HG02884 (cell line): ENCODE data around the gene CTBP2.
"Not testable (repeated sequence)": the region's sequence is repeated elsewhere in the genome, so short reads cannot be mapped to it uniquely, and the experiment has no call there.

ENCODE experiments used
- ATAC-seq: cut with Tn5 transposase; IDR thresholded peaks from one replicate; pipeline ENCODE4 v1.9.1; 2021; ENCODE audit warnings: mild to moderate bottlenecking, moderate library complexity; ENCODE audit not compliant: unreplicated experiment

Gene CTBP2

GRCh38 chr10:125160856-125161706 is 718 bp upstream of the CTBP2 start:
- peak; percentile 33 for ATAC-seq

DNA sequence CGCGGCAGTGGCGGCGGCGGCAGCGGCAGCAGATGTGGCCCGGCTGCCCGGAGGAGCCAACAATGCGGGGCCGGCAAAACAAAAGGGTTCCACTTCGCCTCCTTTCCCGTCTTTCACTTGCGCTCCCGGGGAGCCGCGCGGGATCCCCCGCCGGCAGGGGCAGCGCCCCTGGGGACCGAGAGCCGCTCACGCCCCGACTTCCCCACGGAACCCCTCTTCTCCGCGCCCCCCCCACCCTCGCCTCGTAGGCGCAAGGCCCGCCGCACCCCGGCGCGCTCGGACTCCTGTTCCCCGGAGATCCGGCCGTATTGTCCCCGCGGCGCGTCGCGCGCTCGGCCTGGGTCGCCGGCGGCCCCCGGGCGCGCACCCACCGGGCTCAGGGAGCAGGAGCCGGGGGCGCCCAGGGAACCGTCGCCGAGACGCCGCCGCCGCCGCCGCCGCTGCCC is 854 bp downstream of the CTBP2 start:
- ATAC-seq, result no peak

- no peak for ATAC-seq
Measured at GRCh38 chr10:125158601-125159485, 1.5 kb downstream of the CTBP2 start.

- no peak for ATAC-seq
Measured at GRCh38 chr10:125158275-125158600, 2.1 kb downstream of the CTBP2 start.

DNA sequence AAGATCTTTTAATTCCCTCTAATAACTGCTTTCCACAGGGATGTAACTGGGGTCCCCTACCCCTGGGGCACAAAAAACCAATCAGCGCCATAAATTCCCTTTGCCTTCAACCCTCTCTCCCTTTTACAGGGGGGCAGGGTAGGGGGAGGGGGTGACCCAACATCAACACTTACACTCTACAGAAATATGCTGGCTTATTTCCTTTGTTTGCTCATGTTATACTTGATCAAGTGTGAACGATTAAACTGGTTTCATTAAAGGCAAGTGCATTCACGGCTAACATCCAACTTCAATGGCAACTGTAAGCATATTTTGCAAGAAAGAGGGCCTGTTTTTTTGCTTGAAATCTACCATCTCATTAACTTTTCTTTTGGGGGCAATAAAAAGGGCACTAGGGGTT is 2.9 kb downstream of the CTBP2 start:
- no peak for ATAC-seq

DNA sequence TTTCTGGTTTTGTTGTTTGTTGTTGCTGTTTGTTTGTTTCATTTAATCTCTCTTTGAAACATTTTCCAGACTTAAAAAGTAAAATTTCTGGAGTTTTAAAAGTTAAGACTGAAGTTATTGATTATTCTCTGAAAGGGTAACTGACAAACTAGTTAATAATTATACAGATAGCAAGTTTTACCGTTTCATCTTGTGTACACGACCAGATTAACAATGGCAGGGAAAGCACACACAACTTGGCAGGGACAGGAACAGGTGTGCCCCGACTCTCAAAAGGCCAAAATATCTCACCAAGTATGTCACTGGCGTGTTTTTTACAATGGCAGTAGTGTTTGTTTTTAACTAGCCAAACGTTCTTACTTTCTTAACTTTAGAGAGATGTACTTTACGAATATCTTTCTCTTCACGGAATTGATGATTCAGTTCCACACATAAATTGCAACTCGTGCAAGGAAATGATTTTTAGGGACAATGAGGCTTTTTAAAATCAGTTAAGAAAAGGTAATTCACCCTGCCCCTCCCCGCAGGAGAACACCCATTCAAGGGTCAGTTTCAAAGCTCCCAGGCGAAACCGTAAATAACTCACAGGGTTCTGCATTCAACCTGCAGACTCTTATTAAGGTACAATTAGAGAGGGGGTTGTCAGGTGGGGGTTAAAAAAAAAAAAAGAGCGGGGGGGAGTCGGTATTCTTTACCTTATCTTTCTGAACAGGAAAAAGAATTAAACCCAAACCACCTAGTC is 3.5 kb downstream of the CTBP2 start:
- ATAC-seq, result no peak

DNA sequence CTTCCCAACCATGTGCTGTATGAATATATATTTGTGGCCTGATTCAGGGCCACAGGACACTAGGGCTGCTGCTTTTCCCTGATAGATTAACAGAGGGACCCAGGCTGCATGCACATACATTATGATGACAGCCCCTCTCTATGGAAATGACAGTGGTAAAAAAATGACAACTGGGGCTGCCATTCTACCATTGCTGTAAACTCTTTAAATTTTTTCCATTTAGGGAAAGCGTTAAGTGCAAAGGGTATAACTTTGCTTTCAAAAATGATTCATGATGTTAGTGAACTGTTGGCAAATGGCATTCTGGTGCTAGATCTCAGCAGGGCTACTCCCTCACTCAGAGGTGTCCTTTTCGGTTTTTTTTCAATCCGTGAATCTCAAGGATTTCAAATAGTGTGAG is 4.2 kb downstream of the CTBP2 start:
- ATAC-seq, result no peak

GRCh38 chr10:125155101-125155500 is 5.3 kb downstream of the CTBP2 start:
- no peak for ATAC-seq

DNA sequence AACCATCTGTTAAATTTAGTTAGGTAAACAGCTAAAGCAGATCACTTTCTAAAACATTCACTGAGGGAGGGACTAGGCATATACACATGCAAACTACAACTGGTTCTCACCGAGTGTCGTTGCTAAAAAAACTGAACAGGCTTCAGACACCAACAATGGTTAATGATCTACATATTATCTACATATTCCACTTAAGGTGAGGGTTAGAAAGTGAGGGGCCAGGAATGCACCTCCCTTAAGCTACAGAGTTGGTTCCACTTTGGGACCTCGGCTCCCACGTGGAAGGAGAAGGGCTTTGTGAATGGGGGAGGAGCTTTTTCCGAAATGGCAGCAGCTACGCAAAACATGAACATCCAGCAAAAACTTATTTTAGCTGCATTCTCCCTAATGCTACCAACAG is 5.8 kb downstream of the CTBP2 start:
- no peak for ATAC-seq

DNA sequence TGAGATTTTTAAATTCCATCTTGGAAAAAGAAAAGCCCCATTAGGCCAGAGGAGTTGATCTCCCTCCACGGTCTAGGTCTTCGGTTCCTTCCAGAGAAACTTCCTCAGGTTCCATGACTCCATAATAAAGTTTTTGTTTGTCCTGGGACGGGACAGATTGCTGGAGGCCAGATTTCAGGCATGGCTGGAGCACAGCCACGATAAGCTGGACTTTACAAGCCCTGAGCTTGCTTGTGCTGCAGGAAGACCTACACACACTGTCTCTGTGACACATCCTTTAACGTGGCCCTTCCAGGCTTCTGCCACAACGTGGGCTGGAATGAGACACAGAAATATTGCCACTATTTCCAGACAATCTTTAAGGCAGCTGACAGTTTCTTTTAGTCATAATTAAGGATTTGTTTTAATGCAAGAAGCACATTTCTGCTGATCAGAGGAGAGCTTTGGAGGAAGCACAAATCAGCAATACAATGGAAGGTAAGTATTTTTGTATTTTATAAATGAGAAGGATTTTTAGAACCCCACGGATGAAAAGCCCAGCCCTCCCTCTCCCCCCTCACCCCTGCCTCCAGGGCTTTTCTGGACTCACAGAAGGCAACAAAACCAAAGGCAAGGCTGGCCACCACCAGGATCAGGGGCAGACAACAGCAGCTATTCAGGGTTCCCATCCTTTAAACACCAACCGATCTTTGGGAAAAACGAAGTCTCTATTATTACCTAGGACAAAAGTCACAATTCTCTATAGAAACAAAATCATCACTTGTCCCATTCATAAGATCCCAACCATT is 6.5 kb downstream of the CTBP2 start:
- ATAC-seq, result no peak

DNA sequence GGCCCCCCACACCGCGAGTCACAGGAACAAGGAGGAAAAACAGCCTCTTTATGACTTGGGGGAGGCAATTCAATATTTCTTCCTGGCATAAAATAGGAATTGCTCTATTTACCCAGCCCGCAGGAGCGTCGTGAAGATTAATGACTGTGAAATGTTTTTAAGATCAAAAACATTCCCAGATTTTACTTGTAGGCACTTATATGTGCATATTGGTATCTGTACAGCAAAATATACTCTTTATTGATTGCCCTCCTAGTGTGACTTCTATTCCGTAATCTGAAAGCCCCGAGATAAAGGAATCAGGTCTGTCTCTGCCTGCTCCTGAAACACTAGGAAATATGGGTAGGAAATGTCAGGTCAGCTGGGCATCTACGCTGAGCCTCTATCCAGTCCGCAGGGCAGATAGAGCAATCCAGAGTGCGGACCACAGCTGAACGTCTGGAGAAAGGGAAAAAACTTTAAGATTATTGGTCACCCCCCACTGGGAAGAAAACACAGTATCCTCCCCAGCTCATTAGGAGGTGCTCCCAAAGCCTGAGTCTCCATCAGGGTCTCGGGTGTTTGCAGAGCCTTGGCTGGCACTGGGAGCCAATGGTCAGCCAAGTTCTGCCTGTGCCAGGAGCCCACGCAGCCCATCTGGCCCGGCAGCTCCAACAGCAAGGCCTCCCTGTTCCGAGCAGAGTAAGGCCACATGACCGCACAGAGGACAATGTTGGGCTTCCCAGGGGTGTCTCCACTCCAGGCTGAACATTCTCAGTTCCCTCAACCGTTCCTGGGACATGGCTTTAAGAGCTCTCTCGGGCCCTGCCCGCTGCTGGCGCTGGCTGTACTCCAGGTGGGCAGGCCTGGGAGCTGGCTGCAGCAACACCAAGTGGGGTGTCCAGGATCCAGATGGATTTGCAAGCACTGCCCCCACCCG is 7.7 kb downstream of the CTBP2 start:
- no peak for ATAC-seq

DNA sequence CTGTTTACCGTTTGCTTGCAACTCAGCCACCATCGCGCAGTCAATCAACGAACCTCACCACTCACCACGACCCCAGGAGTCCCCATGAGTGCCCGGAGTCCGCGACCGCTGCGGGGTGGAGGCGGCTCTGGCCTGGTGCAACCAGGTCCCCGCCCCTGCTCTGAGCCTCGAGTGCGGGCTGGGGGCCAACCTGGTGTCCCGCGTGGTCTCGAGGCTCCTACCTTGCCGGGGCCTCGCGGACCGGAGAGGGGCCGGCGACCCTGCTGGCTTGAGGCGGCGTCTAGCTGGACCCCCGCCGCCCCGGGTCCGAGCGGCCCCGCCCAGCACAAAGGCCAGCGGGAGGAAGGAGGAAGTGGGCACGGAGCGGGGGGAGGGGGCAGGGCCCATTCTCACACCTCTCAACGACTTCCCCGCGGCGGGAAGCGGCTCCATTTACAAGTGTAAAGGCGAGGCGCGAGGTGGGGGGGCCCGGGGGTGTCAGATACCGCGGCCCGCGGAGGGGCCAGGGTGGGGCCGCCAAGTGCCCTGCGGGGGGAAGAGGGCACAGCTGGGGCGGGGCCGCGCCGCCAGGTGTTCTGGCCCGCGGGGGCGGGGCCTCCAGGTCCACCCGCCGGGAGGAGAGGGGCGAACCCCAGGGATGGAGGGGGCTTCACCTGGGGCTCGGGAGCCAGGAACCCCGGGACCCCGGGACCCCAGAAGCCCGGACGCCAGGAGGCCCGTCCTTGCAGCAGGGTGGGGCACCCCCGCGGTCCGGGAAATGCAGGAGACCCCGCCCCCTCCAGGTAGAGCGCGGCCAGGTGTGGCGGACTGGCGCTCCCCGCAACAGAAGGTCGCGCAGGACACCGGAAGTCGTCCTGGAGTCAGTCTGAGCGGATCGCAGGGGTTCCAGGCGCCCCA is 8.6 kb downstream of the CTBP2 start:
- ATAC-seq, result no peak

DNA sequence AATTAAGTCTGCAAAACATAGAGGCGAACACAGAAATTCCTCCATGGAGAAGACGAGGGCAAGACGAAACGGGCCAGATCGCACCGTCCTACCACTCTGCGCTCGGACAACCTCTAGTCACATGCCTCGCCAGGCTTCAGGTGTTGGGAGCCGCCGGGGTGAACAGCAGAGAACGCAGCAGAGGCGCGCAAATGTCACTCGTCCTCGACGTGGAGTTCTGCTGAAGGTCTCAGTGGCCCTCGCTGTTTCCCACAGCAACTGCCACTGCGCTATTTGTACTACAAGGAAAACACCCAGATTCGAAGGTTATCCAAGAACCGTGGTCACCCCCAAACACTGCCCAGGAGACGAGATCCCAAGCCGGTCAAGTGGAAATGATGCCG is 9.2 kb downstream of the CTBP2 start:
- no peak for ATAC-seq

DNA sequence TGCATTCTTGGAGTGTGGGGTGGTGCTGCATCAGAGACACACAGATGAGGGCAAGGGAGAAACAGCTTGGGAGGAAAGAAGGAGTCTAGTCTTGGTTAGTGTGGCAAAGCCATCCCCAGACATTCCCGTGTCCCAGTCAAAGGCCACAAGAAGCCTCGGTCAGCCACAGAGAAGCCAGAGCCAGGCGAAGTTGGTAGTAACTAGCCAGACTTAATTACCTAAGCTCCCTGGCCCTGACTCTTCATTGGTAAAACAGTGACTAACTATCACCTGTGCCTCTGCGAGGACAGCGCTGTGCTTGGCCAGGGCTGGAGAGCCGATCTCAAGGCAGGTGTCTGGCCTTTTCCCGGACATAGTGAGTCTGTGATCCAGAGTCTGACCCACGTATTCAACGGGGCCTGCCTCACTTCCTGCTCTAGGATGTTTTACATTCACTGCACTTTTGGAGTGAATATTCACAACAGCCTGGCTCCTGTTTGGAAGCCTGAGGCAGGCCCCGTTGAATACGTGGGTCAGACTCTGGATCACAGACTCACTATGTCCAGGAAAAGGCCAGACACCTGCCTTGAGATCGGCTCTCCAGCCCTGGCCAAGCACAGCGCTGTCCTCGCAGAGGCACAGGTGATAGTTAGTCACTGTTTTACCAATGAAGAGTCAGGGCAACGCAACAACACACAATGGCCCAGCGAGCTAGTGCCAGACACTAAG is 9.8 kb downstream of the CTBP2 start:
- ATAC-seq, result not testable (repeated sequence)

DNA sequence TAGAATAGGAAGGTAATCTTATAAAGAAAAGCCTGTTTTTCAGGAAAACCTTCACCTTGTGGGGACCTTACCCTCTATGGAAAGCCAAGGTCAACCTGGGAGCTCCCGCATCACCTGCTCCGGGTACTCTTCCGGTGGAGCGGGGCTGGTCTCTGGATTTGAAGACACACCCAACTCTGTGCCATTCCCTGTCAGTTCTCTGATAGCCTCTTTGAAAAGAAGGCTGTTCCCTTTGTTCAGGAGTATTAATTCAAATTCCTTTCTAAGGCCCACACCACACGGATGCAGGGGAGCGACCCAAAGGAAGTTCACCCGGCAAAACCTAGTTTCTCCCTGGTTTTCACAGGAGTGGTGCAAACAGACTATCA is 10.7 kb downstream of the CTBP2 start:
- ATAC-seq, result no peak

DNA sequence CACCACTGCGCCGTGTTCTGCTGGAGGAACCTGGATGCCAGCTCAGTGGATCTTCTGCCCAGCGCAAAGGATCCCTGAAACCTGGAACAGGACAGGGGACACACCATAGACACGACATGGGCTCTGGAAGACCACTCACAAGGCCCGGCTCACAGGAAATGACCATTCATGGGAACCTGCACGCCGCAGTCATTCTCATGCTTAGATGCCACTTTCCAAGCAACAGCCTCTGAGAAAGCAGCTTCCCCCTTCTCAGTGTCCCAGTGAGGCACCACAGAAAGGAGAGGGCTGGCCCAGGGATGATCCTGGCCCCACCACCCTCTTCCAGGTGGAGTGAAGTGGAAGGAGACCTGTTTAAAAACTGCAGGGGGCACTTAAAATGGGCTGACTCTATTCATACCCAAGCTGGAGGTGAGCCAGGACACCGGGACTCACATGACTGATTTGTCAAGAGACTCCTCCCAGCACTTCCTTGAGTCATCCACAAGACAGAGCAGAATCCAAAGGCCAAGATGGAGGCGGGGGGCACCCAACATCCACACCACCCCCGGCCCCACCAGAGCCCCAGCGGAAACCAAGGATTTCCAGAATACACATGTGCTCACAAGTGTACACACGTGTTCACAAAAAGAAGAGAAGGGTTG is 11.2 kb downstream of the CTBP2 start:
- ATAC-seq, result no peak

DNA sequence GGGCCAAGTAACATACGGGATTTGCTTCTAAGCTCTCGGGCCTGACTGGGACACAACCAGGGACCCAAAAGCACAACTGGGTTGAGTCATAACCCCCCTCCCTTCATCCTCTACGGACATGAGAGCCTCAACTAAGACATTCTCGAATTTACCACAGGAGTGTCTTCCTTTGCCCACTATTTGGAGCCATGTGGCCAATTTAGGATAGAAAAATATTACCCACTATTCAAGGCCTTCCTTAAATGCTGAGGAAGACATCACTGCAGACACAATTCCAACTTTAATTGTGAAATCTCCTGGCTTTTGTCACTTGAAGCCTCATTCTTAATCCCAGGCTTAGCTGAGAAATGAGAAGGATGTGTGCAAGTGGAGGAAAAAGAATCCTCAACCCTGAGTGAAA is 11.8 kb downstream of the CTBP2 start:
- no peak for ATAC-seq
